Measurements from ENCODE around the gene SIGMAR1. TPM values are rescaled to one million over a fixed set of nuclear protein-coding genes. Genes with fewer than 3 reads are reported as not detected.

Gene SIGMAR1
- total RNA-seq, 1 donor from 2014 or later, result 73.2 TPM

DNA sequence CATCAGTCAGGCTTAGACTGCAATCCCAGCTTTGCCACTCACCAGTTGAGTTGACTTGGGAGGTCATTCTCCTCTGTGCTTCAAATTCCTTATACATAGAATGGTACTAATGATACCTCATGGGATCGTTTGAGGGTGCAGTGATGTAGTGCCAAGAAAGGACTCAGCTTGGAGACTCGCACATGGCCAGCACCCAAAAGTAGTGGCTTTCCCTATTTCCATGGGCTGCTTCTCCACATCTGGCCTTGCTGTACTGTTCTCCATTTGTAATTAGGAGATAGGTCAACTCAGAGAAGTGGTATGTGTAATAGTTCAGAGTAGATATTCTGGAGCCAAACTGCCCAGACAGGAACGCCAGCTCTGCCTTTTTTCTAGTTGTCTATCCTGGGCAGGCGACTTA is 48.0 kb upstream of the SIGMAR1 start:
- FAIRE-seq, result no peak

DNA sequence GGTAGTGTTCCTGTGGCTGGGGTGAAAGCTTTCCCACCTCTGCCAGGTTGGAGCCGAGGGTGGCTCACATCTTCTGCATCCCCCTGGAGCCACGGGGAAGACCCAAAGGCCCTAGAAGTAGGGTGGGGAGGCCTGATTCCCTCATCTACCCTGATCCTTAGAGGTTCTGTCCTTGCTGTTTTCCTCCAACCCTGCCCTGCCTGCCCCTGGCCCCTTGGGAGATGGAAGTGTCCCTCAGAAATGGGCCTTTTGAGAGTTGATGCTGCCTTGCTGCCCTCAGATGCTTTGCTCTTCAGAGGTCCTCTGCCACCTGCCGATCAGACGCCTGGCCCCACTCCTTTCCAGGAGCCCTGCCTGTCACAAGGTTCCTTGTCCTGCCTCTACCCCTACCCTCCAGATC is 47.2 kb upstream of the SIGMAR1 start:
- Histone ChIP-seq H3K36me3 (ENCODE audit: insufficient read depth, low read length) (no peaks in the 10 kb centered on the region), H3K4me1 (ENCODE audit: insufficient read depth, low read length) (no peaks in the 10 kb centered on the region), H3K79me2 (ENCODE audit: insufficient read depth, low read length) (no peaks in the 10 kb centered on the region), H4K20me1 (ENCODE audit: insufficient read depth, low read length) (no peaks in the 10 kb centered on the region), H3K27ac (ENCODE audit: low read depth, low read length) (no peak overlapping the region), H3K9me3 (ENCODE audit: insufficient read depth, low read depth, low read length) (no peaks in the 10 kb centered on the region), H3K4me2 (ENCODE audit: low read length) (no peak overlapping the region), H2AFZ (ENCODE audit: low read depth, low read length) (no peak overlapping the region), H3K27me3 (ENCODE audit: insufficient read depth, low read length) (no peaks in the 10 kb centered on the region), H3K9ac (ENCODE audit: low read length) (no peak overlapping the region), H3K4me3 (ENCODE audit: insufficient read depth, low read depth, low read length) (no peak overlapping the region)
- peaks cover 8% of the 10 kb centered on the region for H3K9me3 Mint-ChIP-seq (ENCODE audit: unreplicated experiment)
- TF ChIP-seq EZH2 (IDR thresholded peaks at IDR 0.05; ENCODE audit: insufficient read depth, low read length), result no peak
- TF ChIP-seq, protein P1, sequence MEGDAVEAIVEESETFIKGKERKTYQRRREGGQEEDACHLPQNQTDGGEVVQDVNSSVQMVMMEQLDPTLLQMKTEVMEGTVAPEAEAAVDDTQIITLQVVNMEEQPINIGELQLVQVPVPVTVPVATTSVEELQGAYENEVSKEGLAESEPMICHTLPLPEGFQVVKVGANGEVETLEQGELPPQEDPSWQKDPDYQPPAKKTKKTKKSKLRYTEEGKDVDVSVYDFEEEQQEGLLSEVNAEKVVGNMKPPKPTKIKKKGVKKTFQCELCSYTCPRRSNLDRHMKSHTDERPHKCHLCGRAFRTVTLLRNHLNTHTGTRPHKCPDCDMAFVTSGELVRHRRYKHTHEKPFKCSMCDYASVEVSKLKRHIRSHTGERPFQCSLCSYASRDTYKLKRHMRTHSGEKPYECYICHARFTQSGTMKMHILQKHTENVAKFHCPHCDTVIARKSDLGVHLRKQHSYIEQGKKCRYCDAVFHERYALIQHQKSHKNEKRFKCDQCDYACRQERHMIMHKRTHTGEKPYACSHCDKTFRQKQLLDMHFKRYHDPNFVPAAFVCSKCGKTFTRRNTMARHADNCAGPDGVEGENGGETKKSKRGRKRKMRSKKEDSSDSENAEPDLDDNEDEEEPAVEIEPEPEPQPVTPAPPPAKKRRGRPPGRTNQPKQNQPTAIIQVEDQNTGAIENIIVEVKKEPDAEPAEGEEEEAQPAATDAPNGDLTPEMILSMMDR (IDR thresholded peaks at IDR 0.05; ENCODE audit: insufficient read depth, low read depth, low read length), result no peak
- peaks cover 22% of the 10 kb centered on the region for H3K27me3 Mint-ChIP-seq (ENCODE audit: low read depth, unreplicated experiment)
- DNase-seq (ENCODE audit: low read depth) (no peak), FAIRE-seq (no peak)
- no peak overlapping the region for H3K4me3 Mint-ChIP-seq (ENCODE audit: unreplicated experiment)
- H3K27ac Mint-ChIP-seq (ENCODE audit: unreplicated experiment), result no peak overlapping the region
- H3K4me1 Mint-ChIP-seq (ENCODE audit: low read depth, unreplicated experiment), result no peaks in the 10 kb centered on the region
- H3K36me3 Mint-ChIP-seq (ENCODE audit: low read depth, unreplicated experiment), result peaks cover 29% of the 10 kb centered on the region

More for the DNA sequence above, 48.0 kb upstream of the SIGMAR1 start:
- no peak for TF ChIP-seq EZH2 (IDR thresholded peaks at IDR 0.05; ENCODE audit: insufficient read depth, low read length)
- TF ChIP-seq, protein P1 (IDR thresholded peaks at IDR 0.05; ENCODE audit: insufficient read depth, low read depth, low read length), result no peak
- H3K4me1 Mint-ChIP-seq (ENCODE audit: low read depth, unreplicated experiment), result no peaks in the 10 kb centered on the region
- no peak overlapping the region for H3K27ac Mint-ChIP-seq (ENCODE audit: unreplicated experiment)
- no peak overlapping the region for H3K4me2 ChIP-seq (ENCODE audit: low read length)
- H3K27ac ChIP-seq (ENCODE audit: low read depth, low read length), result no peak overlapping the region
- H3K36me3 Mint-ChIP-seq (ENCODE audit: low read depth, unreplicated experiment), result peaks cover 29% of the 10 kb centered on the region
- no peaks in the 10 kb centered on the region for H3K9me3 ChIP-seq (ENCODE audit: insufficient read depth, low read depth, low read length)
- no peak for DNase-seq (ENCODE audit: low read depth)
- H3K4me3 ChIP-seq (ENCODE audit: insufficient read depth, low read depth, low read length), result no peak overlapping the region
- peaks cover 8% of the 10 kb centered on the region for H3K9me3 Mint-ChIP-seq (ENCODE audit: unreplicated experiment)
- H3K27me3 Mint-ChIP-seq (ENCODE audit: low read depth, unreplicated experiment), result peaks cover 23% of the 10 kb centered on the region
- no peaks in the 10 kb centered on the region for H3K4me1 ChIP-seq (ENCODE audit: insufficient read depth, low read length)
- no peak overlapping the region for H3K9ac ChIP-seq (ENCODE audit: low read length)
- H4K20me1 ChIP-seq (ENCODE audit: insufficient read depth, low read length), result no peaks in the 10 kb centered on the region
- H3K27me3 ChIP-seq (ENCODE audit: insufficient read depth, low read length), result no peaks in the 10 kb centered on the region
- H3K36me3 ChIP-seq (ENCODE audit: insufficient read depth, low read length), result no peaks in the 10 kb centered on the region
- H3K79me2 ChIP-seq (ENCODE audit: insufficient read depth, low read length), result no peaks in the 10 kb centered on the region
- H3K4me3 Mint-ChIP-seq (ENCODE audit: unreplicated experiment), result no peak overlapping the region
- no peak overlapping the region for H2AFZ ChIP-seq (ENCODE audit: low read depth, low read length)

DNA sequence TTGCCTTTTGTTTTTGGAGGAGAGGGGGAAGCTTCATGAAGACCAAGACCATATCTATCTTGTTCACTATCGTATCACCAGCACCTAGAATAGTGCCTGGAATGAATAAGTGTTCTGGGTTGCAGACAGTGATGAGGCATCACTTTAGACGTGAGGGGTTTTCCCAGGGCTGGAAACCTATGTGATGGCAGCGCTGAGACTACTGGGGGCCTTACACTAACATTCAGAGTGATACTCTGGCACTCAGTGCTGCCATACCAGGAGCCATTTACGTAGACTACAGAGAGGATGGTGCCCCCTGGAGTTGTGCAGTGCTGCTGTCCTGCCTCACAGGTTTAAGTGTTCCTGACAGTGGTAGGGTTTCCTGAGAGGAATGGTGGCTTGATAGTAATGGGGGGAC is 46.6 kb upstream of the SIGMAR1 start:
- no peak for FAIRE-seq
- H3K4me3 Mint-ChIP-seq (ENCODE audit: unreplicated experiment), result no peak overlapping the region

More for the DNA sequence above, 46.6 kb upstream of the SIGMAR1 start:
- no peak overlapping the region for H3K27ac ChIP-seq (ENCODE audit: low read depth, low read length)
- peaks cover 29% of the 10 kb centered on the region for H3K36me3 Mint-ChIP-seq (ENCODE audit: low read depth, unreplicated experiment)
- no peak overlapping the region for H2AFZ ChIP-seq (ENCODE audit: low read depth, low read length)
- H3K27me3 Mint-ChIP-seq (ENCODE audit: low read depth, unreplicated experiment), result peaks cover 16% of the 10 kb centered on the region
- H3K4me1 Mint-ChIP-seq (ENCODE audit: low read depth, unreplicated experiment), result no peaks in the 10 kb centered on the region
- no peak overlapping the region for H3K4me2 ChIP-seq (ENCODE audit: low read length)
- H3K79me2 ChIP-seq (ENCODE audit: insufficient read depth, low read length), result no peaks in the 10 kb centered on the region
- no peak overlapping the region for H3K9ac ChIP-seq (ENCODE audit: low read length)
- H3K27ac Mint-ChIP-seq (ENCODE audit: unreplicated experiment), result no peak overlapping the region
- no peaks in the 10 kb centered on the region for H3K9me3 ChIP-seq (ENCODE audit: insufficient read depth, low read depth, low read length)
- H3K4me3 ChIP-seq (ENCODE audit: insufficient read depth, low read depth, low read length), result no peak overlapping the region
- peaks cover 8% of the 10 kb centered on the region for H3K9me3 Mint-ChIP-seq (ENCODE audit: unreplicated experiment)
- H4K20me1 ChIP-seq (ENCODE audit: insufficient read depth, low read length), result no peaks in the 10 kb centered on the region
- TF ChIP-seq, protein P1 (IDR thresholded peaks at IDR 0.05; ENCODE audit: insufficient read depth, low read depth, low read length), result no peak
- no peak for TF ChIP-seq EZH2 (IDR thresholded peaks at IDR 0.05; ENCODE audit: insufficient read depth, low read length)
- H3K27me3 ChIP-seq (ENCODE audit: insufficient read depth, low read length), result no peaks in the 10 kb centered on the region
- DNase-seq (ENCODE audit: low read depth), result no peak
- no peaks in the 10 kb centered on the region for H3K4me1 ChIP-seq (ENCODE audit: insufficient read depth, low read length)
- no peaks in the 10 kb centered on the region for H3K36me3 ChIP-seq (ENCODE audit: insufficient read depth, low read length)

Data from astrocyte (in vitro differentiated cells and primary cell).